HepG2 (cell line): ENCODE results near the gene DPEP3. TPM values are rescaled to one million over a fixed set of nuclear protein-coding genes. Genes with fewer than 3 reads are reported as not detected.

Experiments
- AHR ChIP-seq: IDR thresholded peaks from 2 replicates; pipeline ENCODE4 v1.6.1; 2018; ENCODE audit warnings: missing genetic modification reagents, missing compliant biosample characterization
- BRD4 ChIP-seq: sonication (generic); formaldehyde crosslinking; IDR thresholded peaks from 2 replicates; pipeline ENCODE4 v1.4.0; 2020; ENCODE audit warnings: missing genetic modification reagents
- CCDC6 ChIP-seq: sonication (generic); formaldehyde crosslinking; IDR thresholded peaks from 2 replicates; pipeline ENCODE4 v1.8.1; 2022; ENCODE audit warnings: mild to moderate bottlenecking, missing genetic modification reagents, moderate library complexity
- FOXA1 ChIP-seq, 2 experiments: fragments of 450-650 bp in 1 of 2; sonication (generic) in 1 of 2; formaldehyde crosslinking in 1 of 2; IDR thresholded peaks; 2 replicates each; pipeline versions ENCODE4 v1.4.0 to v1.6.1; 2016 to 2020; ENCODE audit warnings: missing genetic modification reagents in 1 of 2
- GPN1 ChIP-seq: sonication (generic); formaldehyde crosslinking; IDR thresholded peaks from 2 replicates; pipeline ENCODE4 v1.5.1; 2020; ENCODE audit warnings: missing genetic modification reagents, borderline replicate concordance
- HNRNPUL1 ChIP-seq: fragments of 200-400 bp; formaldehyde crosslinking; IDR thresholded peaks from 2 replicates; pipeline ENCODE4 v1.6.1; 2017; ENCODE audit warnings: low read depth, mild to moderate bottlenecking, low read length, moderate library complexity
- PAX8 ChIP-seq: sonication (generic); formaldehyde crosslinking; IDR thresholded peaks from 2 replicates; pipeline ENCODE4 v1.8.0; 2022; ENCODE audit warnings: mild to moderate bottlenecking, missing genetic modification reagents, borderline replicate concordance
- PHF20 ChIP-seq: sonication (generic); formaldehyde crosslinking; IDR thresholded peaks from 2 replicates; pipeline ENCODE4 v1.5.0; 2020; ENCODE audit warnings: mild to moderate bottlenecking, missing genetic modification reagents
- PLSCR1 ChIP-seq: sonication (generic); formaldehyde crosslinking; IDR thresholded peaks from 2 replicates; pipeline ENCODE4 v1.5.0; 2020; ENCODE audit warnings: missing genetic modification reagents, mild to moderate bottlenecking, borderline replicate concordance
- POLR2G ChIP-seq: fragments of 200-400 bp; formaldehyde crosslinking; IDR thresholded peaks from 2 replicates; pipeline ENCODE4 v1.6.1; 2018; ENCODE audit warnings: mild to moderate bottlenecking, low read depth, low read length, moderate library complexity
- PRDM15 ChIP-seq: sonication (generic); formaldehyde crosslinking; IDR thresholded peaks from 2 replicates; pipeline ENCODE4 v1.4.0; 2020; ENCODE audit warnings: missing genetic modification reagents
- SCMH1 ChIP-seq: sonication (generic); formaldehyde crosslinking; IDR thresholded peaks from 2 replicates; pipeline ENCODE4 v1.9.0; 2021; ENCODE audit warnings: missing genetic modification reagents, mild to moderate bottlenecking, borderline replicate concordance
- SIX1 ChIP-seq: sonication (generic); formaldehyde crosslinking; IDR thresholded peaks from 2 replicates; pipeline ENCODE4 v1.4.0; 2020; ENCODE audit warnings: missing genetic modification reagents, borderline replicate concordance
- SMC3 ChIP-seq: IDR thresholded peaks from 2 replicates; pipeline ENCODE4 v1.6.1; 2011; ENCODE audit warnings: low read length, improper control_type of control experiment
- SRSF1 ChIP-seq: fragments of 200-400 bp; formaldehyde crosslinking; optimal IDR thresholded peaks from 2 replicates; pipeline ENCODE3; 2017; ENCODE audit warnings: mild to moderate bottlenecking, low read depth, low read length, moderate library complexity
- SSRP1 ChIP-seq: IDR thresholded peaks from 2 replicates; pipeline ENCODE4 v1.6.1; 2016; ENCODE audit warnings: control low read depth
- TFAP4 ChIP-seq: sonication (generic); IDR thresholded peaks from 2 replicates; pipeline ENCODE4 v1.6.1; 2016; ENCODE audit warnings: low read depth, borderline replicate concordance
- U2AF1 ChIP-seq: fragments of 200-400 bp; formaldehyde crosslinking; optimal IDR thresholded peaks from 2 replicates; pipeline ENCODE3; 2017; ENCODE audit warnings: mild to moderate bottlenecking, low read depth, low read length
- YY1 ChIP-seq: IDR thresholded peaks from 2 replicates; pipeline ENCODE4 v1.6.1; 2011; ENCODE audit warnings: low read length, low read depth, moderate library complexity, mild to moderate bottlenecking; ENCODE audit not compliant: insufficient read depth, insufficient replicate concordance
- ZBTB26 ChIP-seq: IDR thresholded peaks from 2 replicates; pipeline ENCODE4 v1.6.1; 2016; ENCODE audit warnings: missing compliant biosample characterization, missing genetic modification reagents, borderline replicate concordance
- ZKSCAN8 ChIP-seq: IDR thresholded peaks from 2 replicates; pipeline ENCODE4 v1.6.1; 2016; ENCODE audit warnings: borderline replicate concordance, missing genetic modification reagents, missing compliant biosample characterization
- ZNF124 ChIP-seq: sonication (generic); formaldehyde crosslinking; IDR thresholded peaks from 2 replicates; pipeline ENCODE4 v1.4.0; 2020; ENCODE audit warnings: missing genetic modification reagents
- ZNF251 ChIP-seq: sonication (generic); formaldehyde crosslinking; IDR thresholded peaks from 2 replicates; pipeline ENCODE4 v1.9.0; 2021; ENCODE audit warnings: mild to moderate bottlenecking, missing genetic modification reagents
- ZNF557 ChIP-seq: sonication (generic); formaldehyde crosslinking; IDR thresholded peaks from 2 replicates; pipeline ENCODE4 v1.4.0; 2020; ENCODE audit warnings: missing genetic modification reagents
- ZNF619 ChIP-seq: sonication (generic); formaldehyde crosslinking; IDR thresholded peaks from 2 replicates; pipeline ENCODE4 v1.4.0; 2020; ENCODE audit warnings: mild to moderate bottlenecking, missing genetic modification reagents
- polyA plus RNA-seq, 8 experiments: library from polyadenylated mRNA; depleted of rRNA in 3 of 8; stranded (reverse) in 7 of 8; unstranded in 1 of 8; fragments of >200 nt; fragmentation: Illumina TruSeq in 4 of 8; extraction: Trizol in 4 of 8; gene quantifications; 2 replicates each; pipeline versions ENCODE4 v1.2.1 to v1.2.3, GENCODE V29; 2011 to 2016; ENCODE audit warnings: low read depth in 4 of 8, missing spikeins in 1 of 8, mixed read lengths in 1 of 8; ENCODE audit not compliant: insufficient read depth in 1 of 8
- total RNA-seq, 5 experiments: library from RNA; depleted of rRNA; stranded (reverse); fragments of >200 nt; fragmentation: Illumina TruSeq; extraction: Trizol; gene quantifications; 2 replicates each; pipeline ENCODE4 v1.2.3, GENCODE V29; 2016; ENCODE audit warnings: low read depth in 1 of 5

DPEP3 gene
- total and polyA plus RNA-seq, 2 of the 13 experiments (the other 11 are each of a cell fraction or from before 2014, with no cell fraction given), result not detected

GRCh38 chr16:67943256-67943618 is 37.1 kb downstream of the DPEP3 start (continued):
- TF ChIP-seq SCMH1 (CRISPR knock-in tag) (no peak), ZKSCAN8 (CRISPR knock-in tag) (no peak), PAX8 (CRISPR knock-in tag) (no peak; the same call in 1 of the 2 replicates), SSRP1 (no peak), ZNF251 (CRISPR knock-in tag) (no peak), ZNF619 (no peak; the same call in 1 of the 2 replicates), PRDM15 (CRISPR knock-in tag) (no peak), ZNF557 (no peak), PHF20 (CRISPR knock-in tag) (peak; percentile 20; the same call in 1 of the 2 replicates), ZNF124 (CRISPR knock-in tag) (no peak), SIX1 (no peak), BRD4 (CRISPR knock-in tag) (no peak), CCDC6 (peak; percentile 92; the same call in 1 of the 2 replicates), SMC3 (0 out of 2 replicates have a peak, but pooled peaks have one; percentile 0), GPN1 (no peak), YY1 (no peak), AHR (CRISPR knock-in tag) (no peak), POLR2G (no peak), FOXA1 (IDR thresholded peaks at IDR 0.05) (no peak), FOXA1 (CRISPR knock-in tag; IDR thresholded peaks at IDR 0.05) (peak; percentile 79), PLSCR1 (CRISPR knock-in tag) (no peak), ZBTB26 (CRISPR knock-in tag) (no peak), HNRNPUL1 (no peak), TFAP4 (peak; percentile 74; the same call in 1 of the 2 replicates), U2AF1 (no peak), SRSF1 (no peak)
